Uterus (tissue), 4 donors: ENCODE results near the gene C4A. TPM values are rescaled to one million over a fixed set of nuclear protein-coding genes. Genes with fewer than 3 reads are reported as not detected.

Source experiments
- DNase-seq, 2 donors: peaks; one replicate each; pipeline ENCODE4 v3.0.0-alpha.2; 2019 to 2020
- H3K27ac ChIP-seq, 2 donors: fragments of 200-600 bp; sonication (generic); 1 replicate in 1 of 2; 2 replicates in 1 of 2; pipeline ENCODE4 v1.5.1; 2016 to 2018
- H3K27me3 ChIP-seq, 2 donors: fragments of 200-600 bp; sonication (generic); one replicate each; pipeline ENCODE4 v1.5.1; 2018 to 2019; ENCODE audit warnings: control low read depth in 1 of 2
- H3K36me3 ChIP-seq, 2 donors: fragments of 200-600 bp; sonication (generic); one replicate each; pipeline ENCODE4 v1.5.1; 2019; ENCODE audit warnings: control low read depth in 1 of 2
- H3K4me1 ChIP-seq, 2 donors: fragments of 200-600 bp; sonication (generic); one replicate each; pipeline ENCODE4 v1.5.1; 2018 to 2019; ENCODE audit warnings: control low read depth in 1 of 2
- H3K4me3 ChIP-seq, 2 donors: fragments of 200-600 bp; sonication (generic); 1 replicate in 1 of 2; 2 replicates in 1 of 2; pipeline ENCODE4 v1.5.1; 2018 to 2019; ENCODE audit warnings: mild to moderate bottlenecking in 1 of 2
- H3K9me3 ChIP-seq, 2 donors: fragments of 200-600 bp; sonication (generic); one replicate each; pipeline ENCODE4 v1.5.1; 2019; ENCODE audit warnings: control low read depth in 1 of 2
- POLR2A ChIP-seq, 2 donors: fragments of 450-650 bp; IDR thresholded peaks; one replicate each; pipeline ENCODE4 v1.6.1; 2016; ENCODE audit warnings: antibody characterized with exemption in 2 of 2, mild to moderate bottlenecking in 1 of 2, moderate library complexity in 1 of 2
- intact Hi-C: fragments of 100-400 bp; cut with DNase I; formaldehyde crosslinking; loops from one replicate; pipeline ENCODE4 v1.15.1; 2023; ENCODE audit warnings: low total_unique reads
- total RNA-seq, 4 donors: library from RNA; depleted of rRNA in 3 of 4; stranded (reverse); fragments of >200 nt in 3 of 4; gene quantifications; one replicate each; pipeline versions ENCODE4 v1.1.0 to v1.2.4, GENCODE V29; 2014 to 2023
- TF ChIP-seq, protein P1 (sequence below), 4 experiments: fragments of 200-600 bp in 2 of 4; fragments of 450-650 bp in 2 of 4; sonication (generic) in 2 of 4; IDR thresholded peaks; one replicate each; pipeline ENCODE4 v1.5.1; 2016 to 2019; ENCODE audit warnings: antibody characterized with exemption in 4 of 4, mild to moderate bottlenecking in 2 of 4, moderate library complexity in 1 of 4
- donor health status: DM: yes; HTN: yes; CAD: no.

Gene C4A
- total RNA-seq, 4 donors from 2014 or later: 3.8 to 100 (median 32.3) TPM

DNA sequence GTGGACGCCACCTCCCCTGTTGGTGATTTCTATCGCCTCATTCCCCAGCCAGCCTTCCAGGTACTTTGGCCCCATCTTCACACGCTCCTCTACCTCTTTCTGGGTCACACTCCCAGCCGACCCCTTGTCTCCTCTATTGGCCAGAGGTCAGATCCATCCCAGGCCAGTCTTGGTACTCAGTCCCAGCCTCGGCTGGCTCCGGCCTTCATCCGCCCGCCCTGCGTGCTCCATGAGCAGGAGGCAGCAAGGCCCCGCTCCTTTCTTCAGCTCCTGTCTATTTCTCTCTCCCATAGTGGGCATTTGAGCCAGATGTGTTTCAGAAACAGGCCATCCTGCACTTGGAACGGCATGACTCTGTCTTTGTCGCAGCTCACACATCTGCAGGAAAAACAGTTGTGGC, 20.2 kb upstream of the C4A start:
- intact Hi-C loops: no loop called here

DNA sequence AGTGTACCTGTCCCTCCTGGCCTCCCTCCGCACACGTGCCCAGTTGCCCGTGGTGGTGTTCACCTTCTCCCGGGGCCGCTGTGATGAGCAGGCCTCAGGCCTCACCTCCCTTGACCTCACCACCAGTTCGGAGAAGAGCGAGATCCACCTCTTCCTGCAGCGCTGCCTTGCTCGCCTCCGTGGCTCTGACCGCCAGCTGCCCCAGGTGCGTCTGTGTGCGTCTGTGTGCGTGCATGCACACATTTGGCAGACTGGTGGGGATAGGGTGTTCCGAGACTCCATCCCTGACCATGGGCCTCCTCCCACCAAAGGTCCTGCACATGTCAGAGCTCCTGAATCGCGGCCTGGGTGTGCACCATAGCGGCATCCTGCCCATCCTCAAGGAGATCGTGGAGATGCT, 17.9 kb upstream of the C4A start:
- no peaks in the 10 kb centered on the region for H3K27me3 ChIP-seq
- TF ChIP-seq, protein P1, sequence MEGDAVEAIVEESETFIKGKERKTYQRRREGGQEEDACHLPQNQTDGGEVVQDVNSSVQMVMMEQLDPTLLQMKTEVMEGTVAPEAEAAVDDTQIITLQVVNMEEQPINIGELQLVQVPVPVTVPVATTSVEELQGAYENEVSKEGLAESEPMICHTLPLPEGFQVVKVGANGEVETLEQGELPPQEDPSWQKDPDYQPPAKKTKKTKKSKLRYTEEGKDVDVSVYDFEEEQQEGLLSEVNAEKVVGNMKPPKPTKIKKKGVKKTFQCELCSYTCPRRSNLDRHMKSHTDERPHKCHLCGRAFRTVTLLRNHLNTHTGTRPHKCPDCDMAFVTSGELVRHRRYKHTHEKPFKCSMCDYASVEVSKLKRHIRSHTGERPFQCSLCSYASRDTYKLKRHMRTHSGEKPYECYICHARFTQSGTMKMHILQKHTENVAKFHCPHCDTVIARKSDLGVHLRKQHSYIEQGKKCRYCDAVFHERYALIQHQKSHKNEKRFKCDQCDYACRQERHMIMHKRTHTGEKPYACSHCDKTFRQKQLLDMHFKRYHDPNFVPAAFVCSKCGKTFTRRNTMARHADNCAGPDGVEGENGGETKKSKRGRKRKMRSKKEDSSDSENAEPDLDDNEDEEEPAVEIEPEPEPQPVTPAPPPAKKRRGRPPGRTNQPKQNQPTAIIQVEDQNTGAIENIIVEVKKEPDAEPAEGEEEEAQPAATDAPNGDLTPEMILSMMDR (IDR thresholded peaks at IDR 0.05): no peak
- TF ChIP-seq POLR2A (IDR thresholded peaks at IDR 0.05): no peak
- no peak for DNase-seq
- H3K27ac ChIP-seq: no peak overlapping the region
- no peaks in the 10 kb centered on the region for H3K36me3 ChIP-seq
- H3K4me1 ChIP-seq: no peaks in the 10 kb centered on the region
- no peak overlapping the region for H3K4me3 ChIP-seq
- intact Hi-C loops: no loop called here
- H3K9me3 ChIP-seq: no peaks in the 10 kb centered on the region

More for the DNA sequence above, 20.2 kb upstream of the C4A start:
- no peak overlapping the region for H3K27ac ChIP-seq
- DNase-seq: no peak
- H3K36me3 ChIP-seq: no peaks in the 10 kb centered on the region
- H3K9me3 ChIP-seq: no peaks in the 10 kb centered on the region
- no peak overlapping the region for H3K4me3 ChIP-seq
- TF ChIP-seq, protein P1 (IDR thresholded peaks at IDR 0.05): no peak
- TF ChIP-seq POLR2A (IDR thresholded peaks at IDR 0.05): no peak
- H3K4me1 ChIP-seq: peaks cover 0 to 11% of the 10 kb centered on the region in 2 donors
- no peaks in the 10 kb centered on the region for H3K27me3 ChIP-seq

DNA sequence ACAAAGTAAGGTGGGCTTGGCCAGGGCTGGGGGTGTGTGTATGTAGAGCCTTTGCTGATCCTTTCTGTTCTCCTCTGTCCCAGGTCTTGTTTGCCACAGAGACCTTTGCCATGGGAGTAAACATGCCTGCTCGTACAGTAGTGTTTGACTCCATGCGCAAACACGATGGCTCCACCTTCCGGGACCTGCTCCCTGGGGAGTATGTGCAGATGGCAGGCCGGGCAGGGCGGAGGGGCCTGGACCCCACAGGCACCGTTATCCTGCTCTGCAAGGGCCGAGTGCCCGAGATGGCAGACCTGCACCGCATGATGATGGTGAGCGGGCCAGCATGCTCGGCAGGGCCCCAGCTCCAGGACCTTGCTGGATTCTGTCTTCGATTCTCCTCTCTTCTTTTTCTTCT, 16.2 kb upstream of the C4A start:
- intact Hi-C loops: no loop called here
- no peaks in the 10 kb centered on the region for H3K9me3 ChIP-seq
- H3K4me3 ChIP-seq: no peak overlapping the region
- DNase-seq: no peak
- TF ChIP-seq, protein P1 (IDR thresholded peaks at IDR 0.05): no peak
- no peak for TF ChIP-seq POLR2A (IDR thresholded peaks at IDR 0.05)
- H3K4me1 ChIP-seq: no peaks in the 10 kb centered on the region
- no peak overlapping the region for H3K27ac ChIP-seq
- H3K36me3 ChIP-seq: no peaks in the 10 kb centered on the region
- no peaks in the 10 kb centered on the region for H3K27me3 ChIP-seq

DNA sequence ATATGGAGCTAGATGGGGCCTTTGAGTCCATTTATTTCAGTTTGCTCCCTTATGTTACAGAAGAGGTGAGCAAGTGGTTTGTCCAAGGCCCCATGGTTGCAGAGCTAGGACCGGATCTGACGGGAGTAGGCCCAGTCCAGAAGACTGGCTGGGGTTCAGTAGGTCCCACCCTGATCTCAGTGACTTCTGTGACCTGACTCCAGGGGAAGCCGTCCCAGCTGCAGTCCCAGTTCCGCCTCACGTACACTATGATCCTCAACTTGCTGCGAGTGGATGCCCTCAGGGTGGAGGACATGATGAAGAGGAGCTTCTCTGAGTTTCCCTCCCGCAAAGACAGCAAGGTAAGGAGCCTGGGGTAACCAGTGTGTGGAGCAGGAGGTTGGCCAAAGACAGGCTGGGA, 15.4 kb upstream of the C4A start:
- DNase-seq: no peak
- Histone ChIP-seq H3K9me3 (no peaks in the 10 kb centered on the region), H3K4me3 (no peak overlapping the region), H3K36me3 (no peaks in the 10 kb centered on the region), H3K27ac (no peak overlapping the region), H3K27me3 (no peaks in the 10 kb centered on the region), H3K4me1 (peaks cover 0 to 5% of the 10 kb centered on the region in 2 donors)
- TF ChIP-seq POLR2A (IDR thresholded peaks at IDR 0.05): no peak
- TF ChIP-seq, protein P1 (IDR thresholded peaks at IDR 0.05): no peak
- intact Hi-C loops: no loop called here

DNA sequence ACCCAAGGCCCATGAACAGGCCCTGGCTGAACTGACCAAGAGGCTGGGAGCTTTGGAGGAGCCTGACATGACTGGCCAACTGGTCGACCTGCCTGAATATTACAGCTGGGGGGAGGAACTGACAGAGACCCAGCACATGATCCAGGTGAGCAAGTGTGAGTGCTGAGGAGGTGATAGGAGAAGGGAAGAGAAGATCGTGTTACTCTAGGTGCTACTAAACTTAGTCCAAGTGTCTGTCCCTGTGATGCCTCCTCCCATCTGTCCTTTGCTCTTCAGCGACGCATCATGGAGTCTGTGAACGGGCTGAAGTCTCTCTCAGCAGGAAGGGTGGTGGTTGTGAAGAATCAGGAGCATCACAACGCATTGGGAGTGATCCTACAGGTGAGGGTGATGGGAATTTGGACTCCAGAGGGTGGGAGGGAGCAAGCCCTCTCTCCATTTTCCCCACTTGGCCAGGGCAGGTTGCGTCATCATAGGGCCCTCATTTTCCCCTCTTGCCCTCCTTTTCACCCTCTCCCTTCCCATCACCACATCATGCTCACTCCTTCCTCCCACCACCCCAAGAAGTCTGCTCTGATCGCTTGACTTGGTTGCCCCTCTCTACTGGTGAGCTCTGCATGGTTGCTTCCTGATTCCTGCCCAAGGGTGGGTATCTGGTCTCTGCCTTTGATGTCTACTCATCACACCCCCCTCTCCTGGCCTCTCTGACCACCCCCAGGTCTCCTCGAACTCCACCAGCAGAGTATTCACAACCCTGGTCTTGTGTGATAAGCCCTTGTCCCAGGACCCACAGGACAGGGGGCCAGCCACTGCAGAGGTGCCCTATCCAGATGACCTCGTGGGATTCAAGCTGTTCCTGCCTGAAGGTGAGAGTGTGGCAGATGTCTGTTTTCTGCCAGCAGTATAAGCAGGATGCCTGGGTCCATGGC, 14.6 kb upstream of the C4A start:
- no peak overlapping the region for H3K27ac ChIP-seq
- no peaks in the 10 kb centered on the region for H3K9me3 ChIP-seq
- H3K4me1 ChIP-seq: peaks cover 0 to 5% of the 10 kb centered on the region in 2 donors
- no peak for TF ChIP-seq POLR2A (IDR thresholded peaks at IDR 0.05)
- TF ChIP-seq, protein P1 (IDR thresholded peaks at IDR 0.05): no peak
- no peaks in the 10 kb centered on the region for H3K36me3 ChIP-seq
- DNase-seq: no peak
- no peak overlapping the region for H3K4me3 ChIP-seq
- intact Hi-C loops: no loop called here
- H3K27me3 ChIP-seq: no peaks in the 10 kb centered on the region
